Measurements from ENCODE around the gene GYG2.

Gene GYG2

DNA sequence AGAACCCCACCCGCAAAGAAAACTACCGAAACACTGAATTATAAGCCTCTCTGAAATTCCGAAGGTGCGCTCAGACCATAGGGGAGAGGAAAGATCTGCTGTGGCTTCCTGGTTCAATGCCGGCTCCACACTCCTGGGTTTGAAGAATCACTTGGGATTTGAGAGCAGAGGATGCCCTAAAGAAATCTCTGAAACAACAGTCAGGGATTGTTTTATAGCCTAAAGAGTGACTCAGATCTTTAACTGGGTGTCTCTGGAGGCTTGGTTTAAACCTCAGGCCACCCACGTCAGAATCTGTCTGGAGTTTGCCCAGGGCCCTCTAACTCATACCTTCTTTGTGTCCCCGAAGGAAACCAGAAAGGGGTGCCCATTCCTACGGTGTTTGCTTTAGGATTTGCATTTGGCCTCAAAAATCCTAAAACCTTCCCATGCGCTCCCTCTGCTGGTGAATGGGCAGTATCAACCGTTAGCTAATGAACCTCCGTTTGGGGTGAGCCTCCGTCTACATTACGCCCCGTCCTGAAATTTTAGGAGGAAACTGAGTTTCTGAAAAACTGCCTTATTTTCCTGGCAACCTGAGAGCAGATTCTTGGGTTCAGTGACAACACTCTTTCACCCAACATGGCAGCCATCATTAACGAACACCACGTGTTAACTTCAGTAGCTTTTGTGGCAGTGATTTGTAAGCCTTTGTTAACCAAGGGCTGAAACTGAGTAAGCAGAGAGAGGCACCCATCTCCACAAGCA lies 16.4 kb upstream of the GYG2 start:
- peak in 1 of 2 donors; percentile 2 for DNase-seq (ENCODE audit: extremely low read depth in 1 of 2, low read depth in 1 of 2)

DNA sequence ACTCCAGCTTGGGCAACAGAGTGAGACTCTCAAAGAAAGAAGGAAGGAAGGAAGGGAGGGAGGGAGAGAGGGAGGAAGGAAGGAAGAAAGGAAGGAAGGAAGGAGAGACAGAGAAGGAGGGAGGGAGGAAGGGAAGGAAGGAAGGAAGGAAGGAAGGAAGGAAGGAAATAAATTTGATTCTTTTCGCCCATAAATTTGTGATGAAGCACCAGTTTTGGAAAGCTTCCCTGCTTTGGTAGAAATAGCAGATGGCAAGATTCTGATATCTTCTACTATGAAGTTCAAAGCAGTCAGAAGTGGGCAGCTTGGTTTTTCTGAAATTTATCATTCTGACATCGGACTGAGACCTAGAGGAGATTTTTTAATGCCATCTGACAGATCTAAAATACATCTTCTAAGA lies 11.7 kb upstream of the GYG2 start:
- no peak for DNase-seq (ENCODE audit: extremely low read depth in 1 of 2, low read depth in 1 of 2)

DNA sequence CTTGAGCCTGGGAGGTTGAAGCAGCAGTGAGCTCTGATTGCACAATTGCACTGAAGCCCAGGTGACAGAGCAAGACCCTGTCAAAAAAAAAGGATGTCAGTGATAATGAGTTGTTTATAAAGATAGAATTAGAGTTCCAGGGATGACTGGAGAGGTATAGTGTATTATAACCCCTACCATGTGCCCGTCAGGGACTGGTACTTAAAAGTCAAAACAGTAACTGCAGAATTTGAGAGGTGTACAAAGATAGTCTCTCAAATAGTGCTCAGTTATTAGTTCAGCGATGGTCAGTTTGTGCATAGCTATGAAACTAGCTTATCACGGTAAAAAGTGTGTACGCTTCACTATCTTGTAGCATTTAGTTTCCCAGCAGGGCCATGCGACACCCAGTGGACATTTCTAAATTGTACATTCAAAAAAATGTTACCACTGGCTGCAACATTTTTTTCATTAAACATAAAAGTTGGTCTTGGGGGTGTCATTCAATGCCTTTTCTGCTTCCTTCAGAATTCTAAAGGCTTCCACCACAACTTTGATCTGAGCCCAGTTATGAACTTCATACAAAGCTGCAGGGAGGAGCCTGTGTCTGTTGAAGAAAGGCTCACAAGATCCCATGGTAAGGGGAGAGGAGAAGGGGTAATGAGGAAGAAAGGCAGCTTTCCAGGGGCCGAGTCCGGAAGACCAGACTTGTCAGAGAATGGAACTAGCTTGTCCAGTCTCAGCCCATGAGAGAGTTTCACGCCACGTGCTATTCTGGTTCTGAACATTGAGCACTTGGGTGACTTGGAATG lies 9.2 kb upstream of the GYG2 start:
- no peak for DNase-seq (ENCODE audit: extremely low read depth in 1 of 2, low read depth in 1 of 2)

DNA sequence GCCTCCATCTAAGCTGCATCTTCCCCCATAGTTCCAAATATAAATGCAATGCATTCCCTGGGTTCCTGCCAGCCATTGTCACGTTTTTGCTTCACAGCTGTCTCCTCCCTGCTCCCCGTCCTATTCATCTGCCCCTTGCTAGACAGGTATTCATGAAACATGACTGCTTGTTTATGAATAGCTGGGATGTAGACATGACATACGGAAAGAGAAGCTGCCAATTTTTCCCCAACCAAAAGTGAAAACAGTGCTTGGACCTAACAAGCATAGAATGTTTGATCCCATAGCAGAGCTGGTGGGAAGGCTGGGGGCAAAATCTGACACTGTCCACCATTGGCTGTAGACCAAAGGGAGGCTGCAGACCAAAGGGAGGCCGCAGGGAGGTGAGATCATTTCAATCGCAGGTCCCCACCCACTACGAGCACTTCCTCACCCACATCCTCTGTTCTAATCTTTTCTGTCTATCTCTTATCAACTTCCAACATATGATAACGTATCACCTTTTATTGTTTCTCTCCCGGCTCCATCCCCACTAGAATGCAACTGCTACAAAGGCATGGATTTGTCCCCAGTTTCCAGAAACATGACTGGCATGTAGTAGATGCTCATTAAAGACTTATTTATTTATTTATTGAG lies 8.5 kb upstream of the GYG2 start:
- DNase-seq (ENCODE audit: extremely low read depth in 1 of 2, low read depth in 1 of 2) = no peak

DNA sequence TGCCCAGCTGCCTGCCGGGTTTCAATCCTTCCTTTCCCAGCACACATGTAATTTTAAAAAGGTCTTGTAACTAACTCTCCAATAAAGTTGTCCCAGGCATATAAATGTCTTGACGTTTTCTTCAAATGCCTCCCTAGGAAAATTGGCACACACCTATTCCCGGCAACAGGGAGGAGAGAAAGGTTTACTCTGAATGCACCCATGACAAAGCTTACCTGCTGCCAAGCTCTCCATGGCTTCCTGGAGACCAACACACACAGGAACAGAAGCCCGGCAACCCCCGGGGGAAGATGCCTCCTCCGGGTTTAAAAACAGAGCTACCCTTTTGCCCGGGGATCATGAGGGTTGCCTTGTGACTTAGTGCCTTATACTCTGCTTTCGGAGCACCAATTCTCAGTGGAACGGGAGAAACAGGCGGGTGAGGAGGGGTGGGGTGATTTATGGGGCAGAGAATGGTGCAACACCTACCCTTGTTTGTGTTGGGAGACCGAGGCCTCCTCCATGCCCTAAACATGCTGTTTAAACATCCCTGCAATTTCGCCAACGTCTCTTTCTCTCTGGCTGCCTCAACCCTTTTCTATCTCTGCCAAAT lies 4.8 kb upstream of the GYG2 start:
- no peak for DNase-seq (ENCODE audit: extremely low read depth in 1 of 2, low read depth in 1 of 2)

DNA sequence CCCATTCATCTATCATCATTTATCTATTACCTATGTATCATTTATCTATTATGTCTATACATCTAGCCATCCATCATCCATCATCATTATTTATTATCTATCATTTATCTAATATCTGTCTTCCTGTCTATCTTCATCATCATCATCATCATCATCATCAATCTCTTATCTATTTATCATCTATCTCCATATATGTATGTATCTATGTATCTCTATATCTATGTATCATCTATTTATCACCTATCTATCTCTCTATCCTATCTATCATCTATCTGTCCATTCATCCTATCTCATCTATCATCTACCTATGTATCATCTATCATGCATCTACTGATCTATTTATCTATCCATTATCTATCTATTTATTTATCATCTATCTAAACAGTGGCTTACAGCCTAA lies 3.8 kb upstream of the GYG2 start:
- no peak for DNase-seq (ENCODE audit: extremely low read depth in 1 of 2, low read depth in 1 of 2)

DNA sequence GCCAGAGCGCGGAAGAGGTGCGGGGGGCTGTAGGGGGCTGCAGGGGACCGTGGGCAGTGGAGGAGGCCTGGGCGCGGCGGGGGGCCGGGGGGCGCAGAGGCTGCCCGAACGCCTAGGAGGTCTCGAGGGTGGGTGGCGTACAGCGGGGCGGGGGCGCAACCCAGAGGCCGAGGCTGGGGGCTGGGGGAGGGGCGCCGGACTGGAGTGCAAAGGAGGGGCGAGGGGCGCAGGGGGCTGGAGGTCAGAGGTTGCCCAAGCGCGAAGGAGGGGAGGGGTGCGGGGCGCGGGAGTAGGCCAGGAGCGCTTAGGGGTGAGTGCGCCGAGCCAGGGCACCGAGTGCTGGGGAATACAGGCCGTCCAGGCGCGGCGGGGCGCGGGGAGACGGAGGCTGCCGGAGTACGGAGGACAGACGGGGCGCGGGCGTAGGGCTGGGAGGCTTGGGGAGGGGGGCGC lies 255 bp downstream of the GYG2 start:
- no peak for DNase-seq (ENCODE audit: extremely low read depth in 1 of 2, low read depth in 1 of 2)

DNA sequence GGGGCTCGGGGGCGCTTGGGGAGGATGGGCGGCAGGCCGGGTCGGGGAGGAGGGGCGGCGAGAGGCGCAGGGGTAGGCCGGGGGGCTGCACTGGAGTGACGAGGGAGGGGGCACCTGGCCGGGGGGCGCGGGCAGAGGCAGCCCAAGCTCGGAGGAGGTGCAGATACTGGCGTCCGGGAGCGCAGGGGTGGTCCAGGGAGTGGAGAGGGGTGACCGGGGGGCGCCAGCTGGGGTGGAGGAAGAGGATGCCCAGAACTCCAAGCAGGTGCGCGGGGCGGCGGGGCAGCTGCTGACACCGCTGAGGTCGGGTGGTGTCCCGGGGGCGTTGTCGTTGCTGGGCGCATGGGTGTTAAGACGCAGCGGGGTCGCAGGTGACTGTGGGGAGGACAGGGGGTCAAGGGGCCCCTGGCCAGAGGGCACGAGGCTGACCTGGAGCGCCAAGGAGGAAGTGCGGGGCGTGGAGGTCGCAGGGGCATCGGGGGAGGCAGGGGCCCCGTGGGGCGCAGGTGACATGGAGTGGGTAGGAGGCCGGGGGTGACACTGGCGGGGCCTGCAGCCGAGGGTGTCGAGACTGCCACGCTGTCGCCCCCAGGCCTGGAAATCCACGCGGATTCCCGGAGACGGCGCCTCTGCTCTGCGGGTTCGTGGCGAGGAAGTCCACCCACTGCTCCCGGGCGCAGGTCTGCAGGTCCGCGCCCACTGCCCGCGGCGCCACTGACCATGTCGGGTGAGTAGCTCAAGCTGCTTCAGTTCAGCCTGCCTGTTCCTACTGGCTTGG lies 928 bp downstream of the GYG2 start:
- no peak for DNase-seq (ENCODE audit: extremely low read depth in 1 of 2, low read depth in 1 of 2)

DNA sequence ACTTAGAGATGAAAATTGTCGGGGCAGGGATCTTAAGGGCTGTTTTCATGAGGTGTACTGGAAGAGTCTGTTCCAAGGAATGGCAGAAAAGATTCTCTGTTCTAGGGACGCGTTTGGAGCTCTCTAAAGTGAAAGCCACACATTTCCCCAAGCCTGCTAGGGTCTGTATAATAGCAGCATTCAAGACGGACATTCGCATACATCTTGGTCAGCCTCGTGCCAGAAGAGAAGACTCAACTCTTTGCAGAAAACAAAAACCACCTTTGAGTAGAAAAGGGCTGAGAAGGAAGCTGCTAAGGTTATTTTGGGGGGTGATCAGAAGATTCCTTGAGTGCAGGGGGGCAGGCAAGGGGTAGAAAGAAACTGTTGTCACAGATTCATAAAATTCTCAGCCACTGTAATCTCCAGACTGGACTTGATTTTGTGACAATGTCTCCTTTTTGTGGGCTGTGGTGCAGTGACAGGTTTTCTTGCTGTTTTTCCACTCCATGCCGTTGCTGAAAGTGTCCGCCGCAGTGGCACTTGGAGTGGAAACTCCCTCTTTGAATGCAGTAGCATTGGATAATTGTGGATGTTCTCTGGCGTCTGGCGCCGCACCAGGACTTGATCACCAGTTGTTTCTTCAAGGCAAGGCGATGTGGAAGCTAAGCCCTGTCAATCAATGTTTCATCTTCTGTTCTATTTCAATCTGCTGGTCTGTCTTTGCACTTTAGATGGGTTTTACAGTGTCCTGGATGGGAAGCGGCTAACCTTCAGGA lies 2.9 kb downstream of the GYG2 start:
- no peak for DNase-seq (ENCODE audit: extremely low read depth in 1 of 2, low read depth in 1 of 2)

DNA sequence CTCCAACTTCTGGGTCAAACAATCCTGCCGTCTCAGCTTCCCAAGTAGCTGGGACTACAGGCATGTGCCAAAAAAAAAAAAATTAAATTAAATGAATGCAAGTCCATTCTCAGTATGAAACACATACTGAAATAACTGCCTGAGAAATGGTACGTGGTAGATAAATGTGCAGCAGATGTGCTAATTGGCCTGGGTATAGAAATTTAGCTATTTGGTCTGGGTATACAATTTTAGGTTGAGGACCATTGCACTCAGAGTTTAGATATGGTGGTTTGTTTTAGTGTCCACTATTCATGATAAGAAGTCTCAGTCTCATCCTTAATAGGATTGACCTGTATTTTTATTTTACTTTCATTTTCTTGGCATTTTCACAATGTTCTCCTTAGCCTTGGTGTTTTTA lies 9.2 kb downstream of the GYG2 start:
- no peak for DNase-seq (ENCODE audit: extremely low read depth in 1 of 2, low read depth in 1 of 2)

DNA sequence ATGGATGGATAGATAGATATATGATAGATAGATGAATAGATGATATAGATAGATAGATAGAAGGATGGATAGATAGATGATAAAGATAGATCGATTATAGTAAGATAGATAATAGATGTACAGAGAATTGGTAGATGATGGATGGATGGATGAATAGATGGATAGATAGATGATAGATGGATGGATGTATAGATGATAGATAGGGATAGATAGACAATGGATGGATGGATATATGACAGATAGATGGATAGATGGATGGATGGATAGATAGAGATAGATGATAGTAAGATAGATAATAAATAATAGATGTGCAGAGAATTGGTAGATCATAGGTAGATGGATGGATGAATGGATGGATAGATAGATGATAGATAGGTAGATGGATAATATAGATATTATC lies 12.2 kb downstream of the GYG2 start:
- no peak for DNase-seq (ENCODE audit: extremely low read depth in 1 of 2, low read depth in 1 of 2)

DNA sequence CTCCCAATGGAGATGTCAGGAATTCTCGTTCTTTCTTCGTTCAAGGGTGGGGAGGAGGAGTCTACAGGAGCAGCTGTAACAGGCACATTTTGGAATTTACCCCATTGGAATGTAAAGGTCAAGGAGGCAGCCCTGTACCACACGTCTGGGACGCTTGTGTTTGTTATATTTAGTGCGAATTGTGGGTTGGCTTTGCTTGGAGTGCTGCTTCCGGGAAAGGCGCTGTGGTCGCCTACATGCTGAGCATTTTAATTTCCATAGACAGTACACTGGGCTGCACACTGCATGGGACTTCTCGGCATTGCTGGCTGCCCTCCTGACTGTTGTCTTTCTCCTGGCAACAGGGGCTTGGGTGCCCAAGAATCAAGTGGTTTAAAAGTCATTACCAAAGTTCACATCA lies 12.8 kb downstream of the GYG2 start:
- no peak for DNase-seq (ENCODE audit: extremely low read depth in 1 of 2, low read depth in 1 of 2)

DNA sequence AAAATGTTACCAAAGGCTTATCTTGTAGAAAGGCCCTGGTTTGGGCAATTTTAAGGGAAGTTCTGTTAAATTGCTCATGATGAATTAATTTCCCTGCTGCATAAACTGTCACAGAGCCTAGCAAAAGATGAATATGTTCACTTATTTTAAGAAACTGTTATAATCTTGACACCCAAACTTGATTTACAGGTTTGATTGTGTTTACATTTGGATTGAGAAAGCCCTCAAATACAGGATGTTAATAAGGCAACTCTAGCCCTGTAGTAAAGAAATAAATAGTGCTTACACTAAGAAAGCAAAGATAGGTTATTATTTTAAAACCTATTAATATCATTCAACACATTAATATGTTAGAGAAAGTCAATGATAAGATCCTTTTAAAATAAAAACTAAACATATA lies 18.3 kb downstream of the GYG2 start:
- DNase-seq (ENCODE audit: extremely low read depth in 1 of 2, low read depth in 1 of 2) = no peak

DNA sequence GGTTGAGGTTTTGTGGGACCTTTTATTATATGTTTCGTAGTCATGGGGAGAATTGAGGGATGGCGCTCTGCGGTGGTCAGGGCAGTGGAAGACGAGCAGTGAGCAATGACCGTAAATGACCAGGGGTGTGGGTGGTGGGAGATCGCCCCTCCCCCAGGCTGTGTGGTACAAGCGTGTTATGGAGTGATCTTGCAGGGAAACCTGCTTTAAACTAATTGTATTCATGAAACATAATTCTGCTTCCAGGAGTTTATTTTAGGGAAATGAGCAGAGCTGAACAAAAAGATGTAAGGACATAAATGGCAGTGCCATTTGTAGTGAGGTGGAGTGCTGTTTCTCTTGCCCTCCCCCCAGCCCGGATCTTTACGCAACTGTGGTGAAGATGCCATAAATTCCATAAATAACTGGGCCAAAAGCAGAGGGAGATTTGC lies 20.2 kb downstream of the GYG2 start:
- no peak for DNase-seq (ENCODE audit: extremely low read depth in 1 of 2, low read depth in 1 of 2)

DNA sequence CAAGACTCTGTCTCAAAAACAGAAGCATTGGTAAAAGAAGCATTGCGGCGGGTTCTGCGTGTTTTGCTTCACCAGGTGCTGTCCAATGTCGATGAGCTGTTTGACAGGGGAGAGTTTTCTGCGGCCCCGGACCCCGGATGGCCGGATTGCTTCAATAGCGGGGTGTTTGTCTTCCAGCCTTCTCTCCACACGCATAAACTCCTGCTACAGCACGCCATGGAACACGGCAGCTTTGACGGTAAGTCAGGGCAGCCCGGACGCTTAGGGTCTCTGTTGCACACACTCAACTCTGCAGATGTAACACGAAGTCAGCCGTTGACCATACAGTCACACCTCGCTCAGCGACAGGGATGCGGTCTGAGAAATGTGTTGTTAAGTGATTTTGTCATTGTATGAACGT lies 26.2 kb downstream of the GYG2 start:
- DNase-seq (ENCODE audit: extremely low read depth in 1 of 2, low read depth in 1 of 2) = no peak

DNA sequence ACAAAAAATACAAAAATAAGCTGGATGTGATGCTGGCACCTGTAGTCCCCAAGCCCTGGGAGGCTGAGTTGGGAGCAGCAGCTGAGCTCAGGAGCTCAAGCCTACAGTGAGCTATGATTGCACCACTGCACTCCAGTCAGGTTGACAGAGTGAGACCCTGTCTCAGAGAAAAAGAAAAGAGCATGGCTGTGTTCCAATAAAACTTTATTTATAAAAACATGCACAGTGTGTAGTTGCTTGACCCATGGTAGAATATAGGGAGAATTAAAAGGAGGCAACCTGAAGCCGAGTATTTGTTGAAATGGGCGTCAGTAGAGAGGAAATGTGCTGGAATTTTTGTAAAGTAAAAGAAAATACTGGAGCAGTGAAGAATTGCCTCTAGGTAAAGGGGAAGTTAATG lies 27.0 kb downstream of the GYG2 start:
- DNase-seq (ENCODE audit: extremely low read depth in 1 of 2, low read depth in 1 of 2) = no peak

DNA sequence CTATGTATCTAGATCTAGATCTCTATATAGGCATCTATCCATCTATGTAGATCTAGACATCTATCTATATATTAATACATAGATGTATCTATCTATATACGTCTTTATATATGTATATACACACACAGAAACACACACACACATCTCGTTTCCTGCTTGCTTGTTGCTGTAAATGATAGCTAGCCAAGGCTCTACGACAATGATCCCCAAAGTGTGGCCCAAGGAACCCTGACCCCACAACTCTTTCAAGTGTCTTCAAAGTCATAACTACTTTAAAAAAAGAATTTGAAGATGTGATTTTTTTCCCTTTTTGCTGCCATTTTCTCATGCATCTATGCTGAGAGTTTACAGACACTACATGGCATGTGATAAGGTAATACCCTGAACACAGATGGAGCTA lies 28.8 kb downstream of the GYG2 start:
- no peak for DNase-seq (ENCODE audit: extremely low read depth in 1 of 2, low read depth in 1 of 2)

DNA sequence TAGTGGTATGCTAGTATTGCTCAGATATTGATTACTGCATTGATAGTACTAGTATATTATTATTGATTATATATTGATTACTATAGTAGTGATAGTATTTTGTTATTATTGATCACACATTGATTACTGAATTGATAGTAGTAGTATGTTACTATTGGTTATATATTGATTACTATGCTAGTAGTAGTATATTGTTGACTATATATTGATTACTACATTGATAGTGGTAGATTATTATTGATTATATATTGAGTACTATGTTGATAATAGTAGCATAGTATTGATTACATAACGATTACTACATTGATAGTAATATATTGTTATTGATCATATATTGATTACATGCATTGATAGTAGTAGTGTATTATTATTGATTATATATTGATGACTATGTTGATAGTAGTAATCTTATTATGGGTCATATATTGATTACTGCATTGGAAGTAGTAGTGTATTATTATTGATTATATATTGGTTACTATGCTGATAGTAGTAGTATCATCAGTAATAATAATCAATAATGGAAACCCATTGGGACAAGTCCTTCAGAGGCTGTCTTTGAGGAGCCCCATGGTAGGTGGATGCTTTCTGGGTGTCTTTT lies 30.6 kb downstream of the GYG2 start:
- no peak for DNase-seq (ENCODE audit: extremely low read depth in 1 of 2, low read depth in 1 of 2)

DNA sequence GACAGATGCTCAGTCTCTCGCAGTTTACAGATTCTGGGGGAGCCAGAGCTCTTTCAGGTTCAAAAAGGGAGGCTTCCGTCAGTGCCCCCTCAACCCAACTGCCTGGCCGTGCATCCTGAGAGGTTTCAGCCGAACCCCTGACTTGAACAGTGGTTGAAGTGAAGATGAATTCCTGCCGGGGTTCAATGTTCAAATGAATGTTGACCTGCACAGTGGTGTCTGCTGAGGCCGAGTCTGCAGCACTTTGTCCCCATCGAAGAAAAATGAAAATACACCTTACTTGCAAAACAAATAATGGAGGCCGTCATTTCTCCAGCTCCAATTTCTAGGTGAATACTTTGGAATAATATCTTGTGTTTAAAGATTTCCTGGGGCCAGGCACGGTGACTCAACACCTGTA lies 33.7 kb downstream of the GYG2 start:
- DNase-seq (ENCODE audit: extremely low read depth in 1 of 2, low read depth in 1 of 2) = no peak

DNA sequence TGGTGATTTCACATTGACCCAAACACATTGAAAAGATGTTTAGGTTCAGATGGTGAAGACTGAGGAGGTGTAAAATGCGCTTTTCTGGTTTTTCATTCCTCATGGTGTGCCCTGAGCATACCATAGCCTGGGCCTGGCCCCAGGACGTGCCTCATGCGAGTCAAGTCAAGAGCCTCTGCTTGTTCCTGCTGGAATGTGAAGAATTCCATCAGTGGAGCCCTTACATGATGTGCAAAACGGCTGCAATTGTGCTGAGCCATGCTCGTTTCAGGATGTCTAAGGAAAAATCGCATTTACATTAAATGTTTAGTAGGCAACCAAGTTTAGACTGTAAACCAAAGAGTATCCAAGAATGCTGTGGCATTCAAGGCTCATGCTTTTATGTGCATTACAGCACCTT lies 34.9 kb downstream of the GYG2 start:
- DNase-seq (ENCODE audit: extremely low read depth in 1 of 2, low read depth in 1 of 2) = no peak

Measured in stimulated activated CD8-positive, alpha-beta memory T cell treated with anti-CD3 and anti-CD28 coated beads, Interleukin-7, amount 100 ng/mL, for 48 hours (primary cell).